ENCODE data around the gene FBXO24. TPM values are rescaled to one million over a fixed set of nuclear protein-coding genes. Genes with fewer than 3 reads are reported as not detected.
"Not testable (repeated sequence)": the region's sequence is repeated elsewhere in the genome, so short reads cannot be mapped to it uniquely, and the experiment has no call there.

FBXO24 gene
- 1 to 10 TPM; 1.6 to 3.2 (median 2.5) TPM for polyA plus RNA-seq (ENCODE audit: insufficient read length in 4 of 4)

- peak; percentile 100 for DNase-seq (ENCODE audit: low read depth in 4 of 4, low spot score in 2 of 4)
These were observed at the start of gene FBXO24 for GRCh38 chr7:100586266-100587025. FBXO24 (plus strand) TSS chr7:100586328; CDS start chr7:100586626, 298 bp downstream.

GRCh38 chr7:100536695-100537094, 49.4 kb upstream of the FBXO24 start:
- DNase-seq (ENCODE audit: low read depth in 4 of 4, low spot score in 2 of 4) = not testable (repeated sequence)

- no peak for DNase-seq (ENCODE audit: low read depth in 4 of 4, low spot score in 2 of 4)
These were observed 47.8 kb upstream of the FBXO24 start for GRCh38 chr7:100538348-100538653.

GRCh38 chr7:100538654-100539435, 47.3 kb upstream of the FBXO24 start, which contains the start of gene AGFG2:
AGFG2 (plus strand) TSS chr7:100539203; CDS start chr7:100539347, 144 bp downstream.
- DNase-seq (ENCODE audit: low read depth in 4 of 4, low spot score in 2 of 4) = peak; percentile 93 to 99 (median 98)

GRCh38 chr7:100539436-100540006, 46.6 kb upstream of the FBXO24 start:
- DNase-seq (ENCODE audit: low read depth in 4 of 4, low spot score in 2 of 4) = no peak

GRCh38 chr7:100540073-100540723, 45.9 kb upstream of the FBXO24 start:
- DNase-seq (ENCODE audit: low read depth in 4 of 4, low spot score in 2 of 4) = no peak

GRCh38 chr7:100541309-100541708, 44.8 kb upstream of the FBXO24 start:
- DNase-seq (ENCODE audit: low read depth in 4 of 4, low spot score in 2 of 4) = not testable (repeated sequence)

- no peak for DNase-seq (ENCODE audit: low read depth in 4 of 4, low spot score in 2 of 4)
These were observed 42.5 kb upstream of the FBXO24 start for GRCh38 chr7:100543586-100543985.

GRCh38 chr7:100544386-100544785, 41.7 kb upstream of the FBXO24 start:
- DNase-seq (ENCODE audit: low read depth in 4 of 4, low spot score in 2 of 4) = no peak

- no peak for DNase-seq (ENCODE audit: low read depth in 4 of 4, low spot score in 2 of 4)
These were observed 41.2 kb upstream of the FBXO24 start for GRCh38 chr7:100544967-100545359.

- DNase-seq (ENCODE audit: low read depth in 4 of 4, low spot score in 2 of 4) = no peak
These were observed 40.6 kb upstream of the FBXO24 start for GRCh38 chr7:100545360-100546128.

- no peak for DNase-seq (ENCODE audit: low read depth in 4 of 4, low spot score in 2 of 4)
These were observed 39.8 kb upstream of the FBXO24 start for GRCh38 chr7:100546129-100546925.

GRCh38 chr7:100546926-100547800, 39.0 kb upstream of the FBXO24 start:
- no peak for DNase-seq (ENCODE audit: low read depth in 4 of 4, low spot score in 2 of 4)

GRCh38 chr7:100547872-100548271, 38.3 kb upstream of the FBXO24 start:
- DNase-seq (ENCODE audit: low read depth in 4 of 4, low spot score in 2 of 4) = no peak

- not testable (repeated sequence) for DNase-seq (ENCODE audit: low read depth in 4 of 4, low spot score in 2 of 4)
These were observed 37.7 kb upstream of the FBXO24 start for GRCh38 chr7:100548446-100548845.

GRCh38 chr7:100552532-100552931, 33.6 kb upstream of the FBXO24 start:
- no peak for DNase-seq (ENCODE audit: low read depth in 4 of 4, low spot score in 2 of 4)

- DNase-seq (ENCODE audit: low read depth in 4 of 4, low spot score in 2 of 4) = no peak
These were observed 33.1 kb upstream of the FBXO24 start for GRCh38 chr7:100553032-100553431.

- no peak for DNase-seq (ENCODE audit: low read depth in 4 of 4, low spot score in 2 of 4)
These were observed 30.4 kb upstream of the FBXO24 start for GRCh38 chr7:100555701-100556100.
